GM12872 (cell line): ENCODE measurements around the gene RFX7.

ENCODE experiments used
- TF ChIP-seq, protein P1 (sequence below): IDR thresholded peaks from 3 replicates; pipeline ENCODE4 v1.5.1; 2011; ENCODE audit warnings: low read depth, mild to moderate bottlenecking, low read length, moderate library complexity; ENCODE audit not compliant: insufficient read depth

Gene RFX7

DNA sequence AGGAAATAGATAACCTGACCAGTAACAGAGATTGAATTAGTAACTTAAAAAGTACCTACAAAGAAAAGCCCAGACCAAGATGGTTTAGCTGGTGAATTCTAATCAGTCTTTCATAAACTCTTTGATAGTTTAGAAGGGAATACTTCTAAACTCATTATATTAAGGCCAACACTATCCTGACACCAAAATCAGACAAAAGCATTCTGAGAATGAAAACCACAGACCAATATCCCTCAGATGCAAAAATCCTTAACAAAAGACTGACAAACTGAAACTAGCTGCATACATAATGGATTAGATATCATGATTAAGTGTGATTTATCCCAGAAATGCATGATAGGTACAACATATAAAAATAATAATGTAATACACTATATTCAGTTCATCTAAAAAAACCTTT lies 115.6 kb downstream of the RFX7 start:
- TF ChIP-seq, protein P1, sequence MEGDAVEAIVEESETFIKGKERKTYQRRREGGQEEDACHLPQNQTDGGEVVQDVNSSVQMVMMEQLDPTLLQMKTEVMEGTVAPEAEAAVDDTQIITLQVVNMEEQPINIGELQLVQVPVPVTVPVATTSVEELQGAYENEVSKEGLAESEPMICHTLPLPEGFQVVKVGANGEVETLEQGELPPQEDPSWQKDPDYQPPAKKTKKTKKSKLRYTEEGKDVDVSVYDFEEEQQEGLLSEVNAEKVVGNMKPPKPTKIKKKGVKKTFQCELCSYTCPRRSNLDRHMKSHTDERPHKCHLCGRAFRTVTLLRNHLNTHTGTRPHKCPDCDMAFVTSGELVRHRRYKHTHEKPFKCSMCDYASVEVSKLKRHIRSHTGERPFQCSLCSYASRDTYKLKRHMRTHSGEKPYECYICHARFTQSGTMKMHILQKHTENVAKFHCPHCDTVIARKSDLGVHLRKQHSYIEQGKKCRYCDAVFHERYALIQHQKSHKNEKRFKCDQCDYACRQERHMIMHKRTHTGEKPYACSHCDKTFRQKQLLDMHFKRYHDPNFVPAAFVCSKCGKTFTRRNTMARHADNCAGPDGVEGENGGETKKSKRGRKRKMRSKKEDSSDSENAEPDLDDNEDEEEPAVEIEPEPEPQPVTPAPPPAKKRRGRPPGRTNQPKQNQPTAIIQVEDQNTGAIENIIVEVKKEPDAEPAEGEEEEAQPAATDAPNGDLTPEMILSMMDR: no peak

- TF ChIP-seq, protein P1: no peak
Measured at GRCh38 chr15:56126409-56126808, 117.3 kb downstream of the RFX7 start.

DNA sequence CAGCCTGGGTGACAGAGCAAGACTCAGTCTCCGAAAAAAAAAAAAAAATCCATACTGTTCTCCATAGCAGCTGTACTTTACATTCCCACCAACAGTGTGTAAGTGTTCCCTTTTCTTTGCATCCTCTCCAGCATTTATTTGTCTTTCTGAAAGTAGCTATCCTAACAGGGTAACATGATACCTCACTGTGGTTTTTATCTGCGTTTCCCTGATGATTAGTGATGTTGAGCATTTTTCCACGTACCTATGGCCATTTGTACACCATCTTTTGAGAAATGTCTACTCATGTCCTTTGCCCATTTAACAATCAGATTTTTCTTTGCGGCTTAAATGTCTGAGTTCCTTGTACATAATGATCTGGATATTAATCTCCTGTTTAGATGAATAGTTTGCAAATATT lies 119.3 kb downstream of the RFX7 start:
- TF ChIP-seq, protein P1: no peak

- TF ChIP-seq, protein P1: no peak
Measured at GRCh38 chr15:56105855-56106254, 137.8 kb downstream of the RFX7 start.

DNA sequence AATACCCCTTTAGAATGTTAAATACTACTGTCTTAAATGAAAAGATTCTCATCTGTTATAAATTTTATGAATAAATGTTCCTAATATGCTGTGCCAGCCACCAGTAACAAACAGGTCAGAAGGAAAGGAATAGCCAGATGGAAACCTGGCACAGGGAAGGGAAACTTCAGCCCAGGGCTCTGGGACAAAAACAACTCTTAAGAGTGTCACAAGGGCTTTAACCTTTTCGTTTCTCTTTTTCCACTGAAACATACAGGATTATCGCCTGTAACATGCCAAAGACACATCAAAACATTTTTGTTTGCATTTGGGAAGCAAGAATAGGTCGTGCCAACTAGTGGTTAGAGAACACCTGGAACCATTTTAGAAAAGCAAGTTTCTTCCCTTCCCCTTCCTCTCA lies 141.2 kb downstream of the RFX7 start:
- TF ChIP-seq, protein P1: no peak

- TF ChIP-seq, protein P1: no peak
Measured at GRCh38 chr15:56099311-56099710, 144.4 kb downstream of the RFX7 start.

GRCh38 chr15:56098195-56098863 lies 145.3 kb downstream of the RFX7 start:
- TF ChIP-seq, protein P1: no peak
